HuH-7.5 (cell line): ENCODE results near the gene TAOK1.
"Not testable (repeated sequence)": the region's sequence is repeated elsewhere in the genome, so short reads cannot be mapped to it uniquely, and the experiment has no call there.

Experiments
- DNase-seq: peaks from one replicate; pipeline ENCODE4 v3.0.0; 2011; ENCODE audit warnings: low spot score

The TAOK1 gene

DNA sequence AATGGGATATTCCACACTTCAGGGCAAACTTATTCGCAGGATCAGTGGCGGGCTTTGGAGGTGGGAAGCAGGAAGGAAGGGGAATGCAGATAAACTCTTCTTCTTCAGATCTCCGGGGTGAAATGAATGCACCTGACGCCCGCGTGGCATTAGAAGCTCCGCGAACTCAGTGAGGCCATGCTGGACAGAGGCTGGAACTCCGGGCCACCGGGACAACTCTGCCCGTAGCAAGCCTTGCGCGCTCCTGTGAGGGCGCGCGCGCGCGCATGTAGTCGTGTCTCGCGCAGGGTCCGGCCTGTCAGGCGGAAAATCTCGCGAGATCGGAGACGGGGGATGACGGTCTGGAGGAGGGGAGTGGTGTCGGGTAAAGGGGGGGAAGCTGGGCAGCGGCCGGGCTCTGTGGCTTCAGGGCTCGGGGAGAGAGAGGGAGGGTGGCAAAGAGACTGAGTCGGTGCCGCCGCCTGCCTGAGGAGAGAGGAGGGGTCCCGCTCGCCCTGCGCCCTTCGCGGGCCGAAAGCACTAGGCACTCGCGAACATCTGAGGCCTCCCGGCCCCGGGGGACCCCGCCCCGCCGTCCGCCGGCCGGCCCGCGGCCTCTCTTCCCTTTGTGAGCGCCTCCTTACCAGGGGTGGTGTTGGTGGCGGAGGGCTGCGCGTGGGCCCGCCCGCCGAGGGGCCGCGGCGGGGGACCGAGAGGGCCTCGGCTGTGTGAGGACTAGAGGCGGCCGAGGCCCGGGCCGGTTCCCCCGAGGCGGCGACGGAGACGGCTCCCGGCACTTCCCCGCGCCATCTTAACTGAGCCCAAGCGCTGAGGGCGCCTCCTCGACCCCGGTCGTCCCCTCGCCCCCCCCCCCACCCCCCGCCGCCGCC is at the start of gene TAOK1:
TAOK1 (plus strand) TSS at position 382 of the 869 bp plus-strand sequence. CDS start 61,186 bp downstream, outside the sequence.
- DNase-seq = peak; percentile 92

DNA sequence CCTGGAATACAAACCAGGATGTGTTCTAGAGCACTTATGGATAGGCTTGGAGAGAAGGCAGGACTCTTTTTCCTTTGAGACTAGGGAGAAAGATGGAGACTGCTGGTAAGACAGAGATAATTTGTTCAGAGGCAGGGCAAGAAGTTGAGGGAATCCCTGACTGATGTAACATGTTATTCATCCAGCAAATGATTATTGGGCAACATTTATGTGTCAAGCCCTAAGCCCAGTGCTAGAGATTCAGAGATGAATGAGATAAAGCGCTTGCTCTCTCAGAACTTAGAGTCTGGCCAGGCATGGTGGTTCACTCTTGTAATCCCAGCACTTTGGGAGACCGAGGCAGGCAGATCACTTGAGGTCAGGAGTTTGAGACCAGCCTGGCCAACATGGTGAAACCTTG is 48.4 kb upstream of the TAOK1 start:
- DNase-seq = no peak

DNA sequence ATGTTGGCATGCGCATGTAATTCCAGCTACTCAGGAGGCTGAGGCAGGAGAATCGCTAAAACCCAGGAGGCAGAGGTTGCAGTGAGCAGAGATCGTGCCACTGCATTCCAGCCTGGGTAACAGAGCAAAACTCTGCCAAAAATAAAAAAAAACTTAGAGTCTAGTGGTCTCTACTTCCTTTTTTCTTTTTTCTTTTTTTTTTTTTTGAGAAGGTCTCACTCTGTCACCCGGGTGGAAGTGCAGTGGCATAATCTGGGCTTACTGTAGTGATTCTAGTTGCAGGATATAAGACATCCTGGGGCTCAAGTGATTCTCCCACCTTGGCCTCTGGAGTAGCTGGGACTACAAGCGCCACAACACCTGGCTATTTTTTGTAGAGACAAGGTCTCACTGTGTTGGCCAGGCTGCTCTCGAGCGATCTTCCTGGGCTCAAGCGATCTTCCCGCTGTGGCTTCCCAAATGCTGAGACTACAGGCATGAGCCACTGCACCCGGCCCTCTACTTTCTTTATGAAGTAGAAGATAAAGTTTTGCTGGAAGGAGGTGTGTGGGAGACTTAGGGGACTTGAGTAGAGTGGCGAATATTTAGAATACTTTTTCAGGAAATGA is 47.9 kb upstream of the TAOK1 start:
- no peak for DNase-seq

DNA sequence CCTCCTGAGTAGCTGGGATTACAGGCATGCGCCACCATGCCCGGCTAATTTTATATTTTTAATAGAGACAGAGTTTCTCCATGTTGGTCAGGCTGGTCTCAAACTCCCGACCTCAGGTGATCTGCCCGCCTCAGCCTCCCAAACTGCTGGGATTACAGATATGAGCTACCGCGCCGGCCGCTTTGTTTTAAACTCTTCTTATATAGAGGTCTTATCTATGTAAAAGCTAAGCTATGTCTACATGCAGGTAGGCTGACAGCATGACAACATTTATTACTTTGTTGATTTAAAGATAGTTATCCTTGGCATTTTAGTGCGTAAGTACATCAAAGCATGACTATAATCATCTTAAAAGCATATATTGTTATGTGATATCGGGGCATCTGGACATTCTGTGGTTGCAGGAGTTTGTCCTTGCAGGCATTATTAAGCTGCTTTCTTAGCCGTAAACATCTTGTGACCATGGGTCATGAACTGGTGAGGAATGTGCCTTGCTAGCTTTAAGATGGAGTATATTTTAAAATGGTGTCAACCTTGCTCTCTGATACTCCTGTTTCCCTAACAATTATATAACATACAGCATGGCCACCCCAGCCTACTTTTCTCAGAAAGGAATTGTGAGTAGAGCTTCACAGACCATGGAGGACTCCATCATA is 45.8 kb upstream of the TAOK1 start:
- no peak for DNase-seq

DNA sequence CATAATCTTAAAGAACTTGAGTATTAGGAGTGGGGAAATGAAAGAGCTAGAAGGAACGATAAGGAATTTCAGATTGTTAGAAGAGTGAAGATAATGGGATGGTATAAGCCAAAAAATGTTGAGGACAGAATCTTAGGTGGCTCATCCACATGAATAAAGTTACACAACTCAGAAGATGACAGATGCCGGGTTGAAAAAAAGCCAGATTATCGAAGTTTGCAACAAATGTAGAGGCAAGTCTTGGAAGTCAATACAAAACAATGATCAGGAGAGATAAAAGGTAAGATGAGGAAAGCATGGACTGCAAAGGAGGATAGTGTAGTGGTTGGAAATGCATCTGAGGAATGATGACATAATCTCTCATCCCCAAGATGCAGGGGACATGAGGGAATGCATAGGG is 45.1 kb upstream of the TAOK1 start:
- no peak for DNase-seq

DNA sequence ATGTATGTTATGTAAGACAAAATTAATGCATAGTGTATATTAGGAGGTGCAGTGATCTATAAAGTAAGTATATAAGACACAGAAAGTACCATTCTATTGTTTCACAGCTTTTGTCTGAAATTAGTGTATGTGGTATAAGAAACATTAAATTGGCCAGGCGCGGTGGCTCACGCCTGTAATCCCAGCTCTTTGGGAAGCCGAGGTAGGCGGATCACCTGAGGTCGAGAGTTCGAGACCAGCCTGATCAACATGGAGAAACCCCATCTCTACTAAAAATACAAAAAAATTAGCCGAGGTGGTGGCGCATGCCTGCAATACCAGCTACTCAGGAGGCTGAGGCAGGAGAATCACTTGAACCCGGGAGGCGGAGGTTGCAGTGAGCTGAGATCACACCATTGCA is 44.7 kb upstream of the TAOK1 start:
- not testable (repeated sequence) for DNase-seq

DNA sequence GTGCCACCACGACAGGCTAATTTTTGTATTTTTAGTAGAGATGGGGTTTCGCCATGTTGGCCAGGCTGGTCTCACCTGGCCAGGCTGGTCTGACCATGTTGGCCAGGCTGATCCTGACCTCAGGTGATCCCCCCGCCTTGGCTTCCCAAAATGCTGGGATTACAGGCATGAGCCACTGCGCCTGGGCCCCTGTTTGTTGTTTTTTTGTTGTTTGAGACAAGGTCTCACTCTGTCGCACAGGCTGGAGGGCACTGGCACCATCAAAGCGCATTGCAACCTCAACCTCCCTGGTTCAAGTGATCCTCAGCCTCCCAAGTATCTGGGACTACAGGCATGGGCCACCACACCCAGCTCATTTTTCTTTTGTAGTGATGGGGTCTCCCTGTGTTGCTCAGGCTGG is 43.7 kb upstream of the TAOK1 start:
- no peak for DNase-seq

DNA sequence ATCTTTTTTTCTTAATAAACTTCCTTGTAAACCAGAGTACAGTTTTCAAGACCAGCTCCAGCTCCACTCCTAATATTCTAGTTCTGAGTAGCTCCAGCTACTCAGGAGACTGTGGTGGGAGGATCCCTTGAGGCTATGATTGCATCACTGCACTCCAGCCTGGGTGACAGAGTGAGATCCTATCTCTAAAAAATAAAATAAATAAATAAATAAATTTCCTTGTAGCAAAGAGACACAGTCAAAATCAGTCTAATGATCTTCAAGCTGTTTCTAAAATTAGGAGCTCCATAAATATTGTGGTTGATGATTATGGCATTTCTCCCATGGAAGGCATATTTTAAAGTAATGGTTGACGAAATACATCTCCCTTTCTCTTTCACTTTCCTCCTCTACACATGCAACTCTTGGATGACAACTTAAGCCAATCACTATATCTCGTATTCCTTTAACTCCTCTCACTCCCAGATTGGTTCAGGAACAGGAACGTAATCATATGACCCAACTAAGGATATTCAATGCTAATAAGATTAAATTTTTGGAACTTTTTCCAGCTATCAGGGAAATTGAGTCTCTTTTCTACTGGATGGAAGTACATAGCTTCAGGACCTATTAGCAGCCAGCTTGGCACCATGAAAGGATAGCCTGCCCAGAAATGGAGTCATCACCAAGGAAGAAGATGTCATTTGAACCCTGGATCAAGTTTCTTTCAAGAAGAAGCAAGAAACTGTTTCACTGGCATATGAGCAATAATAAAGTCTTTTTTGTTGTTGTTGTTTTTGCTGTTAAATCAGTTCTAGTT is 42.1 kb upstream of the TAOK1 start:
- no peak for DNase-seq

DNA sequence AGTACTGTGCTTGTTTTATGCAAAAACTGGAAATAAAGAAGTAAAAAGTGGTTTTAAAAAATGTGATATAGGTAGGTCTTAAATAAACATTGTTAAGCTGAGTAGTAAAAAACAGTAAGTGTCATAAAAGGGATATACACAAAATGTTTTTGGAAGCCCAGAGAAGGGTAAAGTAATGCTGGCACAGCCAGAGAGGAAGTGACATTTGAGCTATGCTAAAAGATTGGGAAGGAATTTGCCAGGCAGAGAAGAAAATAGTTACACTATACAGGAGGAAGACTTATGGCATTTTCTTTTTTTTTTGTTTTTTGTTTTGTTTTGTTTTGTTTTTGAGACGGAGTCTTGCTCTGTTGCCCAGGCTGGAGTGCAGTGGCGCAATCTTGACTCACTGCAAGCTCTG is 40.8 kb upstream of the TAOK1 start:
- no peak for DNase-seq

DNA sequence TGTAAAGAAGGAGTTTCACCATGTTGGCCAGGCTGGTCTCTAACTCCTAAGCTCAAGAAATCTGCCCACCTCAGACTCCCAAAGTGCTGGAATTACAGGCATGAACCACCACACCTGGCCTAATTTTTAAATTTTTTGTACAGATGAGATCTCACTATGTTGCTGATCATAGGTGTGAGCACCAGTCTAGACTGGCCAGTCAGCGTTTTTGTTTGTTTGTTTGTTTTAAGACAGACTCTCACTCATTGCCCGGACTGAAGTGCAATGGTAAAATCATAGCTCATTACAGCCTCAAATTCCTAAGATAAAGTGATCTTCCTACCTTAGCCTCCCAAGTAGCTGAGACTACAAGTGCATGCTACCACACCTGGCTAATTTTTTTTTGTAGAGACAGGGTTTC is 38.0 kb upstream of the TAOK1 start:
- DNase-seq = no peak

DNA sequence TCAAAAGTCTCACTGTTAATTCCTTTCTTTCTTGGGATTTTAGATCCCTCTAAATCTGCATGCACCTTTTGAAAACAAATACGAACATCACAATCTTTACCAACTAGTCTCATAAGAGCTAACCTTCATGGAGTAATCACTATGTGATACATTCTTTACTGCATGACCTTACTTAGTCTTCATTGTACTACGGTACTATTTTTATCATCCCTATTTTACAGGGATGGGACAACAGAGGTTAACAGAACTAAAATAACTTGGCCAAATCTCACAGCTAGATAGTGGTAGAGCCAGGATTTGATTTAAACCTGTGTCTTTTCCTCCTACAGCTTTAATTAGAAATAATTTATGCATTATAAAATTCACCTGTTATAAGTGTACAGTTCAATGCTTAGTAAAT is 32.9 kb upstream of the TAOK1 start:
- no peak for DNase-seq

DNA sequence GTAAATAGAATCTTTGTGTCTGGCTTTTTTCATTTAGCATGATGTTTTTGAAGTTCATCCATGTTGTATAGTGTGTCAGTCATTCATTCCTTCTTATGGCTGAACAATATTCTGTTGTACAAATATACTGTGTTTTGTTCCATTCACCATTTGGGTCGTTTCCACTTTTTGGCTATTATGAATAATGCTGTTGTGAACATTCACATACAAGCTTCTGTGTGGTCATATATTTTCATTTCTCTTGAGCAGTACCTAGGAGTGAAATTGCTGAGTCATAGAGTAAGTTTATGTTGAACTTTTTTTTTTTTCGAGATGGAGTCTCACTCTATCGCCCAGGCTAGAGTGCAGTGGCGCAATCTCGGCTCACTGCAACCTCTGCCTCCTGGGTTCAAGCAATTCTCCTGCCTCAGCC is 32.3 kb upstream of the TAOK1 start:
- no peak for DNase-seq

DNA sequence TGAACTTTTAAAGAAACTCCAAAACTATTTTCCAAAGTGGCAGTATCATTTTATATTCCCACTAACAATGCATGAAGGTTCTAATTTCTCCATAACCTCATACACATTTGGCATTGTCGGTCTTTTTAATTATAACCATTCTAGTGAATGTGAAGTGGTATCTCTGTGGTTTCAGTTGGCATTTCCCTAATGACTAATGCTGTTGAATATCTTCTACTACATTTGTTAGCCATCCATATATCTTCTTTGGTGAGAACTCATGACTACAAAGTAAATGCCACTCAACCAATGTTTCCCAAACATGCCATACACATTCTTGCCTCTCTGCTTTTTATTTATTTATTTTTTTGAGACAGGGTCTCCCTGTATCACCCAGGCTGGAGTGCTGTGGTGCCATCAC is 31.7 kb upstream of the TAOK1 start:
- no peak for DNase-seq

DNA sequence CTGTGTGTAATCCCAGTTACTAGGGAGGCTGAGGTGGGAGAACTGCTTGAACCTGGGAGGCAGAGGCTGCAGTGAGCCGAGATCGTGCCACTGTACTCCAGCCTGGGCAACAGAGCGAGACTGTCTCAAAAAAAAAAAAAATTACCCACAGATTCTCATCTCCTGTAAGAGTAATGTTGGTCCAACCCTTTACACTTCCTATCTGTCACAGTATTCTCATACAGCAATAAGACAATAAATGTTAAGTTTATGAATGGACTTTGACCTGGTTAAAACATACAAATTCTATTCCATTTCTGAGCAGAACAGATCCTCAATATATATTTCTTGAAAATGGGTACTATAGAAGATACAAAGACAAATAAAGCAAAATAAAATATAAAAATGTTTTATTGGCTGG is 30.4 kb upstream of the TAOK1 start:
- DNase-seq = no peak

DNA sequence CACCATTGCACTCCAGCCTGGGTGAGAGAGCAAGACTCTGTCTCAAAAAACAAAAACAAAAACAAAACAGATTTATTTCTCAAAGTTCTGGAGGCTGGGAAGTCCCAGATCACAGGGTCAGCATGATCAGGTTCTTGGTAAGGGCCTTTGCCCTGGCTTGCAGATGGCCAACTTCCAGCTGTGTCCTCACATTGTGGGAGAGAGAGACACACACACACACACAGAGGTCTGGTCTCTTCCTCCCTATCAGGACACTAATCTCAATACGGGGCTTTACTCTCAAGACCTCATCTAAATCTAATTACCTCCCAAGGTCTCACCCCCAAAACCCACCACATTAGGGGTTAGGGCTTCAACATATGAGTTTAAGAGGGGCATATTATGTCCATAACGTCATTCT is 26.4 kb upstream of the TAOK1 start:
- no peak for DNase-seq

DNA sequence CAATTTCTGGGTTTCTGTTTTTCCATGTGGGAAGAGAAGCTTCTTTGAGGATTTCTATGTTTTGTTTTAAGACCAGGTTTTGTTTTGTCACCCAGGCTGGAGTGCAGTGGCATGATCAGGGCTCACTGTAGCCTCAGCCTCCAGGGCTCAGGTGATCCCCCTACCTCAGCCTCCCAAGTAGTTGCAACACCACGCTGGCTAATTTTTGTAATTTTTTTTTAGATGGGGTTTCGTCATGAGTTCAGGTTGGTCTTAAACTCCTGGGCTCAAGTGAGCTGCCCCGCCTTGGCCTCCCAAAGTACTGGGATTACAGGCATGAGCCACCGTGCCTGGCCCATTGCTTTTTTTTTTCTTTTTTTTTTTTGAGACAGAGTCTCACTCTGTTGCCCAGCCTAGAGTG is 25.5 kb upstream of the TAOK1 start:
- no peak for DNase-seq

DNA sequence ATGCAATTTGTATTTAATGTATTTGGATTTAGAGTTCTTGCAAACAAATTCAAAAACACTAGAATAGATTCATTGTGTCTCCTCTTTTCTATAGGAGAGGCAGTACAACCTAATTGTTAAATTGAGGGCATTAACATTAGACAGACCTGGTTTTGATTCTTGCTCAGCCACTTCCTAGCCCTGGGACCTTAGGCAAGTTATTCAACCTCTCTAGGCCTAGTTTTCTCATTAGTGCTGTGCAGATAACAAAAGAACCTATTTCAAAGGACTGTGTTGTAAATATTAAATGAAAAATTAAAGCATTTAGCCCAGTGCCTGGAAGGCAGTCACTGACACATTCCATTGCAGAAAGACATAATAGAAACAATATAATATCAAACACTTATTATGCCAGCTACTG is 22.0 kb upstream of the TAOK1 start:
- no peak for DNase-seq

DNA sequence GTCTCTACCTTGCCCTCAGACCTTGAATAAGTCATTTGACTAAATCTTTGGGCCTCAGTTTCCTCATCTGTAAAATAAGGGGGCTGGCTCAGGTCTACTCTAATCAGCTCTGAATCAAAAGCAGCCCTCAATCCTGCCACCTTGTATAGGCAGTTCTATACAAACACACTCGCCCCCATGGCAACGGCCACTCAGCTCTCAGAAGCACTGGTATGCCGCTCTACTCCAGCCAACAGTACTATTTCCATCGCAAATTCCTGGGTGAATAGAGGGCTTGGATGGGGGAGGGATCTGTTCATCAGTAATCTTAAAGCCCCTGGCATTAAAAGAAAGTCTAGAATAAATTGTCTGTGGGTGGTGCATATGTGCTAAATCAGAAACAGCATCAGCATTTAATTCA is 21.2 kb upstream of the TAOK1 start:
- DNase-seq = no peak

DNA sequence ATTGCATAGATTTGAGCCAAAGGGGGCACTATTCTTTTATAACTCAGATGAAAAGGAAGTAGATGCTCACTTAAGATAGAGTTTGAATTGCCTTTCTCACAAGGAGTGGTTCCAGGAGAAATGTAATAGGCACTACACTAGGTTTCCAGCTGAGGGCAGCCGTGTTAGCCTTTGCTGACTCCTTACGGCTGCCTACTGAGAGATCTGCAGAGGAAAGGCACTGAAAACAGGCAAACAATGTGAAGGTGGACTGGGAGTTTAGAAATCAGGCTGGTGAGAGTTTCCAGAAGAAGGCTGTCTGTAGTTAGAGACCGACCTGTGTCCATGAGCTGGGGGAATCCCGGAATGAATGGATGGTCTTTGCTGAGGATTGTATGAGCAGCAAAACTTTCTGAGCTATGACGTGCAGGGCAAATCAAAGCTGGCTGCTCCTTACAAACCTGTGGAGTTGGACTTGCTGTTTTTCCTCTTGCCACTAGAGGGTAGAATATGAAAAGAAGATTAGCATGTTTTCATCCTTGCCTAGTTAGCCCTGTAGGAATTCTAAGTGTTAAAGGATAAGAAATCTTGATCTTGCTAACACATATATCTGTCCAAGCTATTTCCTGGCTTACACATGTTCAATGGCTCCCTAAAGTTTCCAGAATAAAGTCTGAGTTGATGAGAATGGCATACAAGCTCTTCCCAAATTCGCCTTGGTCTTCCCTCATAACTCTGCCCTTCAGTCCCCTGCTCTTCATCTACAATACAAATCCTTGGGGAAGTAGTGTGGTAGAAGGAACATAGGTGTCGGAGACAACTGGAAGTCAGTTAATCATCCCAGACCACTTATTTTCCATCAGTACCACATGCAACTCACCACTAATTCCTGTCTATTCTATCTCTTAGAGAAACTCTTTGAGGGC is 20.1 kb upstream of the TAOK1 start:
- peak; percentile 60 for DNase-seq

DNA sequence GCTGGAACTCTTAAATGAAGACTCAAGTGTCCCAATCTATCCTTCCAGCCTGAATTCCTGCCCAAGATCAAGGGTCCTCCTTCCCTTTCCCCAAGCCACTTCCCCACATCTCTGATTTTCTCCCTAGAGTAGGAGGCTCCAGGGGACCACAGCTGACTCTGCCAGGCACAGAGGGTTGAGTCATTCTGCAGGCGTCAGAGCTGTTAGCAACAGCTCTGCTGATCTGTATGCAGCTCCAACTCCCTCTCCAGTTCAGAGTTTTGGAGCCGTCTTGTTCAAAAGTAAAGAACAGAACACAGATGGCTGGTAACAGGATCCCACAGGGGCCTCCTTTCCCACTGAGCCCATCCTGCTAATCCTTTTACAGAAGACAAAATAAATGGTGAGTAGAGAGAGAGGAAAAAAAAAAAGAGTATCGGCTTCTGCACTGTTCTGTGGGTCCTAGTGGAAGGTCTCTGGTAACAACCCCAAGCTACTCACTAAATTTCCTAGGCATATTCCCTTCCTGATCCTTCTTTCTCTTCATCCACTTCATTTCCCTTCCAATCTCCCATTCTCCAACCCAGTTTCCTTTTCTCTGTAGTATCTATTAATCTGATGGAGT is 13.4 kb upstream of the TAOK1 start:
- DNase-seq = no peak

DNA sequence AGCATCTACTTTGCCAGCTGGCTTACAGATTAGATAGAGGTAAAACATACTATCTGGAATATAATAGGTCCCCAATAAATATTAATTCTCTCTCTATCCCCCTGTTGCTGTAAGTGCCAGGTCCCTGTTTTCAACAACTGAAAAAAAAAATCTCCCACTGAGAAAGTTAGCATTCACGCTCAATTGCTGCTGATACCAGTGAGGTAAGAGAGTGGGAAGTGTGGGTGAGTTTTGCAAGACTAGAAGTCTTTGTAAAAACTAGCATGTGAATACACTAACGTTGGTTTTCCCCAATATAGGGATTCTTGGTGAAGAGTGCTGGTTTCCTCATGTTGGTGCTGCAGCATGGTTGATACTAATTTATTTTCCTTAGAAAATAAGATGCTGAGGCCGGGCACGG is 11.7 kb upstream of the TAOK1 start:
- no peak for DNase-seq
